HG03520 (cell line): ENCODE results near the gene PHC1.
A peak's percentile ranks its signal among the peaks of the same experiment; 100 is the strongest.
"Not testable (repeated sequence)": the region's sequence is repeated elsewhere in the genome, so short reads cannot be mapped to it uniquely, and the experiment has no call there.

Source experiments
- ATAC-seq: cut with Tn5 transposase; IDR thresholded peaks from one replicate; pipeline ENCODE4 v1.9.1; 2021; ENCODE audit warnings: mild to moderate bottlenecking, moderate library complexity; ENCODE audit not compliant: unreplicated experiment

The PHC1 gene

DNA sequence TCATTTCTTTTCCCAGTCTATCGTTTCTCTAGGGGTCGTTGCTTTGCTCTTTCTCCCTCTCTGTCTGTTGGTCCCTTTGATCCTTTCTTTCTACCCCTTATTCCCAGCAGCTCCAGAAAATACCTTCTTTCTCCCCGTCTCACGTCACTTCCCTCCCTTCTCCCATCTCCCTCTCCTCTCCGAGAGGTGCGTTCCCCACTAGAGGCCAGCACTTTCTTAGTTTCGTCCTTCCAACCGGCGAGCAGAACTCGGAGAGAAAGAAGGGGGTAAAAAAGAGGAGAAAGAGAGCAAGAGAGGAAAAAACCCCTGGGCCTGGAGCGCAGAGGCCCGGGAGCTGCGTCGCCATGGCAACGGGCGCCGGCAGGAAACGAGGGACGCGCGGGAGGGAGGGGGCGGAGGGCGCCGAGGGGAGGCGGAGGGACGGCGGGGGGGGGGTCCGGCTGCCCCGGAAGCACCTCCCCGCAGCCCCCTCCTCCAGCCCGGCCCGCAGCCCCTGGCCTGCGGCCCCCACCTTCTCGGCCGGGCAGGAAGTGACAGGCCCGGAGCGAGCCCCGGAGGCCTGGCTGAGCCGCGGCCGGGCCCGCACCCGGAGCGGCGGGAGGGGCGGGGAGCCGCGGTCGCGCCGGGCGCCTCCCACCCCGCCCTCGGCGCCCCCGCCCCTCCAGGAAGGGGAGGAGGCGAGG, at the start of gene PHC1:
TSS of gene PHC1 (plus strand) at position 477 of the 683 bp plus-strand sequence. CDS start 3,169 bp downstream, outside the sequence.
- peak; percentile 70 for ATAC-seq

DNA sequence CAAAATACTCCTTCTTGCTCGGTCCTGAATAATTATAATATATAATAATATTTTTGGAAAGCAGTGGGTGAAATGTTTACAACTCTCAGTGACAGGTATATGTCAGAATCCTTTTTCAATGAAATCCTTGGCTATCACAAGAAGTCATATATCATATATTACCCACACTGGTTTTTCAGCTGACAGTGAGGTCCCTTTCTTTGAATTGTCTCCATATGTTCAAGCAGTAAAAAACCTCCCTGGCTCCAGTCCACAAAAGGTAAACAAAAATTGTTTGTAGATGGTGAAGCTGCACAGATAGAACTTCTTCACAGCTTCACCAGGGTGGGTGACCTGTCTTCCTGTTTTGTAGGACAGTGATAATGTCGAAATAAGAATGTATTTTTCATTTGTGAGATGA, 47.9 kb upstream of the PHC1 start:
- no peak for ATAC-seq

DNA sequence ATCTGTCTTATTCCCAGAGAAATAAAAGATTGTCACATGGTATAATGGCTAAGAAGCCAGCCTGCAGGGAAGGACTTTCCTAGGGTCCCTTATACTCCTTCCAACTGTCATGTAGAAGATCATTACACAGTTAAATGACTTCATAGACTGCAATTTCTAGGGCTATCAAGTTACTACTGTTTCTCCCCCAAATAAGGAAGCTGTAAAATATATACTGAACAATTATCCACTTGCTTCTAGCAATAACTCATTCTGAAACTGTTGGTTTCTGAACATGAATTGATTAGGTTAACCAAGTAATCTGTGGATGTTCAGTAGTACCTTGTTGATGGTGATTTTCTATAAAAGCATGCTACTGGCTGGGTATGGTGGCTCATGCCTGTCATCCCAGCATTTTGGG, 47.3 kb upstream of the PHC1 start:
- no peak for ATAC-seq

GRCh38 chr12:8867786-8868185, 46.5 kb upstream of the PHC1 start:
- ATAC-seq = no peak

DNA sequence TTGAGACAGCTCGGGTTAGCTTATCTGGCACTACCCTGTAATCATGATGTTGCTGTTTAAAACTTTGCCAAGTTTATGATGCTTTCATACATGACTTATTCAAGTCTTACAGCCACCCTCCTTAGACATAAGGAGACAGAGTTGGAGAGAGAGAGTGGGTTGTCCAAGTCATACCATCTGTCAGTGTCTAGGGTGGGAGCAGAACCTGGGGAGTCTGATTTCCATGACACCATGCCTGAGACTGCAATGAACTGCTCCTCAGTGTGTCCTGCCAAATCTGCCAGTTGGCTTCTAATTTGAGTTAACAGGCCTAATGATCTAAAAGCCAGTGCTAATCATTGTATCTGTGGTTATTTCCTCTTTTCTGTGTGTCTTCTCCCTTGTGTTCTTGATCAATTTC, 43.7 kb upstream of the PHC1 start:
- no peak for ATAC-seq

- ATAC-seq = no peak
These were observed 43.2 kb upstream of the PHC1 start for GRCh38 chr12:8871068-8871467.

DNA sequence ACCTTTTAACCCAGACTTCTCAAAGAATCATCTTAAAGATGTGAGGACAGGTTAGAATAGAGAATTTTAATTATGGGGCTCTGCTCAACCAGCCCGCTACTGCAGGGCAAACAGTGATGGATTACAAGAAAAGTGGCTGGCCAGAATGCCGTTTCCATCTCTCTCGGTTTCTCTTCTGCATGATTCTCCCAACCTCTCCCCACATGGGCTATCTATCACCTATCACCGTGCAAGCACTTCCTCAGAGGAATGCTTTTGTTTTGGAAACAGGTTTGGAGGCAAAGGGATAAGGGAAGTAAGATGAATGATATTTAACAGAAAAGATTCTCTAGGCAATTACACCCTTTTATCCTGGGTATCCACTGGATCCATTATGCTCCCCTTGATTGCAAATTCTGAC, 37.4 kb upstream of the PHC1 start:
- no peak for ATAC-seq

- no peak for ATAC-seq
These were observed 27.6 kb upstream of the PHC1 start for GRCh38 chr12:8886502-8887284.

DNA sequence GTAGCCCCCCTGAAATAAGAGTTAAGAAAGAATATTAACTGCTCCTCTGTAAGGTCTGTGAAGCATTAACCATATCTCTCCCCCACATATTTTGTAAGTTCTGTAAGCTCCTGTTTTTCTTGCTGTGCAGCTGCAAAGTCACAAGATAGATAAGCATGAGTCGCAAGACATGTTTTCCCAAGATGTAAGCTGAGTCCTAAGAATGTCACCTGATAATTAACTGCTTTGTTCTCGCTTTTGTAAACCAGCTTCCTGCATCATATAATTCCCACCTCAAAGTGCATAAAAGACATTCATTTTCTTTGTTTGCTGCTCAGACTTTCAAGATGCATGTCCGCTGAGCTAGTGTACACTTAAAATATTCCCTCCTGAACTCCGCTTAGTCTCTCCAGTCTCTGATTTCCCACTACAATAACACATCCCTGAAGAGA, 27.0 kb upstream of the PHC1 start:
- no peak for ATAC-seq

- ATAC-seq = no peak
These were observed 23.8 kb upstream of the PHC1 start for GRCh38 chr12:8890313-8891085.

DNA sequence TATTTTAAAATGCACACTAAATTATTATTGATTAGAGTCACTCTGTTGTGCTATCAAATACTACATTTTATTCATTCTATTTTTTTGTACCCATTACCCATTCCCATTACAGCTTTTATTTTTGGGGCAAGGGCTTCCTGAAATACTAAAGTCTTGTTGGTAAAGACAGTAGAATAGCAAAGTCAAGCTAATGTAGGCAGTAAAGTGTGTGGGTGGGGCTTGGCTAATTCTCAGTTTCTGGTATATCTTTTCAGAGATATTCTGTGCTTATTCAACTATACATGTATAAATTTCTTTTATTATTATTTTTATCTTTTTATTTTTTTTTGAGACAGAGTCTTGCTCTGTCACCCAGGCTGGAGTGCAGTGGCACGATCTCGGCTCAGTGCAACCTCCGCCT, 22.3 kb upstream of the PHC1 start:
- ATAC-seq = no peak

DNA sequence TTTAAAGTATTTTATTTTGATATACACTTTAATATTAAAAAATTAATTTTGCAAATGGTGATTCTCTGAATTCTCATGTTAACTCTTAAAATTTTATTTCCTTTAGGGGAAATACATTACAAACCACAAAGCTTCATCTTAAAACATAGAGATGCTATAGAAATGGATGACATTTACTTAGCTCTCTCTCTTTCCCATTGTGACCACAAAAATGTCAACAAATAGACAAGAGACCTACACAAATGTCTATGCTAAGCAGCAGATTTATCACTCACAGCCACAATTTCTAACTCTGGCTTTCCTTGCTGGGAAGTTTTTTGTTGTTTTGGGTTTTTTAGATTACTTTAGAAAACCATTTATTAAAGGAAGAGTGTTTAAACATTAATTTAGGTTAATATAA, 19.9 kb upstream of the PHC1 start:
- no peak for ATAC-seq

DNA sequence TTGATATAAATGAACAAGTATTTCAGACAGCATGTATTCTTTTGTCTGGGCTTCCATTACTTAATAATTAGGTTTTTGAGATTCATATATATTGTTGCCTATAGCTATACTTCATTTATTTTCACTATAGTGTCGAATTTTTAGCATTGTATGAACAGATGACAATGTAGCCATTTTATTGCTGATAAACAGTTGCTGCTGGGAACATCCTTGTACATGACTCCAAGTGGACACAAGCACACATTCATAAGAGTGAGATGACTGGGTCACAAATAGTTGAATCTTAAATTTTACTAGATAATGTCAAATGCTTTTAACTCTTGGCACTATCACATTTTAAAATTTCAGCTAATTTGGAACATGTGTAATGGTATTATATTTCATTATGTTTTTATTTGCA, 19.3 kb upstream of the PHC1 start:
- ATAC-seq = no peak

- ATAC-seq = no peak
These were observed 17.2 kb upstream of the PHC1 start for GRCh38 chr12:8897081-8897480.

DNA sequence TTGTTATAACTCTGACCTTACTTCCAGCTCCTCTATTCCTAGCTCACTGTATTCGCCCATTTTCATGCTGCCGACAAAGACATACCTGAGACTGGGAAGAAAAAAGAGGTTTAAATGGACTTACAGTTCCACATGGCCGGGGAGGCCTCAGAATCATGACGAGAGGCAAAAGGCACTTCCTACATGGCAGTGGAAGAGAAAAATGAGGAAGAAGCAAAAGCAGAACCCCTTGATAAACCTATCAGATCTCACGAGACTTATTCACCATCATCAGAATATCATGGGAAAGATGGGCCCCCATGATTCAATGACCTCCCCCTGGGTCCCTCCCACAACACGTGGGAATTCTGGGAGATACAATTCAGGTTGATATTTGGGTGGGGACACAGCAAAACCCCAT, 14.5 kb upstream of the PHC1 start:
- no peak for ATAC-seq

- not testable (repeated sequence) for ATAC-seq
These were observed 11.6 kb upstream of the PHC1 start for GRCh38 chr12:8902703-8903102.

DNA sequence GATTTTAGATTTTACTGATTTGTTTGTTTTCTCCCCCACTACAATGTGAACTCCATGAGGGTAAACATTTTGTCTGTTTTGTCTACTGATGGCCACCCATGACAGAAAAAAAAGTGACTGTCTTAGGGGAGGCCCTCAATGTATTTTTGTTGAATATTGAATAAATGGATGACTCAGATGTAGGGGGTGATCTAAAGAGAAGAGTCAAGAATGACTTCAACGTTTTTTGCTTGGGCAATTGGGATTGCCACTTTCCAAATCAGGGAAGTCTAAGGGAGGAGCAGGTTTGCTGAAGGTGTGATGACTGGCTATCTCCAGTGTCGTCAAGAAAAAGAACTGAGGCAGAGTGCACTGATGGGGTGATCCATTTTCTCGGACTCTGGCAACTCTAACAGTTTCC, 10.7 kb upstream of the PHC1 start:
- ATAC-seq = no peak

GRCh38 chr12:8904665-8905064, 9.6 kb upstream of the PHC1 start:
- ATAC-seq = no peak

DNA sequence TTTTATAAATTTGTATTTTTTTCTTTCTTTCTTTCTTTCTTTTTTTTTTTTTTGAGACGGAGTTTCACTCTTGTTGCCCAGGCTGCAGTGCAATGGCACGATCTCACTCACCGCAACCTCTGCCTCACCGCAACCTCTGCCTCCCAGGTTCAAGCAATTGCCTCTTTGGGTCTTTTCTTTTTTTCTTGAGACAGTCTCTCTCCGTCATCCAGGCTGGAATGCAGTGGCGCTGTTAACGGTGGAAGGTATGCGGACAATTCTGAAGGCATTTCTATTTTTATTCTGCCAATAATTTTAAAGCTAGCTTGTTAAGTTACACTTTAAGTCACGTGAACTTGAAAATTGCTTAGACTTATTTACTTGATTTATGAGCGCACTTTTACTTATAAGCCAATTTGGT, 8.8 kb upstream of the PHC1 start:
- no peak for ATAC-seq

DNA sequence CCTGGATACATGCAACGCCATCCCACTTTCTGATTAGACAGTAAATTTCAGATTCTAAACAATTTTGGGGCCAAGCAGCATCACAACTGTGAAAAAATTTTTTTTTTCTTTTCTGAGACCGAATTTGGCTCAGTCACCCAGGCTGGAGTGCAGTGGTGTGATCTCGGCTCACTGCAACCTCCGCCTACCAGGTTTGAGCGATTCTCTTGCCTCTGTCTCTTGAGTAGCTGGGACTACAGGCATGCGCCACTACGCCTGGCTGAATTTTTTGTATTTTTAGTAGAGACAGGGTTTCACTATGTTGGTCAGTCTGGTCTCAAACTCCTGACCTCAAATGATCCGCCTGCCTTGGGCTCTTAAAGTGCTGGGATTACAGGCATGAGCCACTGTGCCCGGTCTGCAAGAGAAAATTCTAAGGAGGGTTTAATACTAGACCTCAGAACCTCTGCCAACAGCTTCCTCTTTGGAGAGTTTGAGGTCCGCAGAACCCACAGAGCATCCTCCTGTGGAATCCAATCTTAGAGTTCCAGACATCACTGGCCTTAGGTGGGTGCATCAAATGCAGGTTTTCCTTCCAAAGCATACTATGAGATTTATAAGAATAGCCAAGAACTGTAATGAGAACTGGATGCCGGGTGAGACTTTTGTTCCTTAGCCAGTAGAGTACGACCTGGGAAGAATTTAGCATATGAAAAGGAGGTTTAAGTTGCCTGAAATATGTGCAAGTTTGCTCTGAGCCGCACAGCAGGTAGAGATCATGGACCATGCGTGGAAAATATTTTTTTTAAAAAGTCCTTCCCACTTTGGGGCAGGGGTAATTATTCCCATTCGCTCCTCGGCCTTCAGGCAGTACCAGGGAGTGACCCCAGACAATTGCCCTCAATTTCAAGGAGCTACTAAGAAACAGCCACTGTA, 7.8 kb upstream of the PHC1 start:
- ATAC-seq = no peak

DNA sequence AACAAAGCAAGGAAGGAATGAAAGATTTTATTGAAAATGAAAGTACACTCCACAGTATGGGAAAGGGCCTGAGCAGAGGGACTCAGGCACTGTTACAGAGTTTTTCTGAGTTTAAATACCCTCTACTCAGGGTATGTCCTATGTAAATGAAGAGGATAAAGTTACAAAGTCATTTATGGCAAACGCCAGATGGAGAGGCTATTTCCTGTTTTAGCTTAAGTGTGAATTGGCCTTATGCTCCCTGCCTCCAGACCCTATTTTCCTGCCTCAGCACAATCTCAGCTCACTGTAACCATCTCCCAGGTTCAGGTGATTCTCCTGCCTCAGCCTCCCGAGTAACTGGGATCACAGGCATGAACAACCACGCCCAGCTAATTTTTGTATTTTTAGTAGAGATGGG, 6.8 kb upstream of the PHC1 start:
- ATAC-seq = no peak
